Measurements from ENCODE around the gene IBA57.

DNA sequence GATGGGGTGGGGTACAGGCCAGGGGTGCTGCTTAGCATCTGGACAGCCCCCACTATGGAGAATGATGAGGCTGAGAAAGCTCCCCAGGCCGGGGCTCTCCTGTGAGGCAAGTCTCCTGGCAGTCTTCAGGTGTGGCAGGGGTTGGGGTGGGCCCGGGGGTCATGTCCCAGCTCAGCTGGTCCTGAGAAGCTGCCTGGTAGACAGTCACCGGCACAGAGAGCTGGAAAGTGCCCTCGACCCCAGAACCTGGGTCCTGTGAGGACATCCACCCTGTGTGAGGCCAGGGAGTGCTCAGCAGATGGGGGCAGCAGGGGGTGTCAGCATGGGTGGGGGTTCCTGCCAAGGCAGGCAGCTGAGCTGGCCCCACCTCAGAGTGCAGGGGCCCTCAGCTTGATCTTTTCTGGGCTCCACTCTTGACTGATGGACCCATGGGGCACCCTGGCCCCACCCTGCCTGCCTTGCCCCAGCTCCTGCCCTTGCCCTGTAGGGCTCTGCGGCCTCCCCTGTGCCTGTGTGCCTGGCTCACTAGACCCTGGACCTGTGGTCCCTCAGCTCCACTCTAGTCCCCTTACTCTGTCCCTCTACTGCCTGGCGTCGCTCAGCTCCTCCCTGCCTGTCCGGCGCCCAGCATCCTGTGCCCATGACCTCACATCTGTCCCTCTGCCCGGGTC, 5.8 kb downstream of the IBA57 start:
- TF ChIP-seq, protein P1, sequence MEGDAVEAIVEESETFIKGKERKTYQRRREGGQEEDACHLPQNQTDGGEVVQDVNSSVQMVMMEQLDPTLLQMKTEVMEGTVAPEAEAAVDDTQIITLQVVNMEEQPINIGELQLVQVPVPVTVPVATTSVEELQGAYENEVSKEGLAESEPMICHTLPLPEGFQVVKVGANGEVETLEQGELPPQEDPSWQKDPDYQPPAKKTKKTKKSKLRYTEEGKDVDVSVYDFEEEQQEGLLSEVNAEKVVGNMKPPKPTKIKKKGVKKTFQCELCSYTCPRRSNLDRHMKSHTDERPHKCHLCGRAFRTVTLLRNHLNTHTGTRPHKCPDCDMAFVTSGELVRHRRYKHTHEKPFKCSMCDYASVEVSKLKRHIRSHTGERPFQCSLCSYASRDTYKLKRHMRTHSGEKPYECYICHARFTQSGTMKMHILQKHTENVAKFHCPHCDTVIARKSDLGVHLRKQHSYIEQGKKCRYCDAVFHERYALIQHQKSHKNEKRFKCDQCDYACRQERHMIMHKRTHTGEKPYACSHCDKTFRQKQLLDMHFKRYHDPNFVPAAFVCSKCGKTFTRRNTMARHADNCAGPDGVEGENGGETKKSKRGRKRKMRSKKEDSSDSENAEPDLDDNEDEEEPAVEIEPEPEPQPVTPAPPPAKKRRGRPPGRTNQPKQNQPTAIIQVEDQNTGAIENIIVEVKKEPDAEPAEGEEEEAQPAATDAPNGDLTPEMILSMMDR (optimal IDR thresholded peaks at IDR 0.05 in 1 of 3, IDR thresholded peaks at IDR 0.05 in 1 of 3, conservative IDR thresholded peaks at IDR 0.05 in 1 of 3; ENCODE audit: extremely low read depth in 1 of 3, insufficient read depth in 2 of 3, low read length in 3 of 3) = no peak
- TF ChIP-seq EZH2 (IDR thresholded peaks at IDR 0.05; ENCODE audit: low read length) = no peak

Measured in keratinocyte (primary cell).